ENCODE measurements around the gene RPL37A. TPM values are rescaled to one million over a fixed set of nuclear protein-coding genes. Genes with fewer than 3 reads are reported as not detected.
A peak's percentile ranks its signal among the peaks of the same experiment; 100 is the strongest.

Gene RPL37A
- total RNA-seq, 1 donor from 2014 or later = 2,564 TPM

DNA sequence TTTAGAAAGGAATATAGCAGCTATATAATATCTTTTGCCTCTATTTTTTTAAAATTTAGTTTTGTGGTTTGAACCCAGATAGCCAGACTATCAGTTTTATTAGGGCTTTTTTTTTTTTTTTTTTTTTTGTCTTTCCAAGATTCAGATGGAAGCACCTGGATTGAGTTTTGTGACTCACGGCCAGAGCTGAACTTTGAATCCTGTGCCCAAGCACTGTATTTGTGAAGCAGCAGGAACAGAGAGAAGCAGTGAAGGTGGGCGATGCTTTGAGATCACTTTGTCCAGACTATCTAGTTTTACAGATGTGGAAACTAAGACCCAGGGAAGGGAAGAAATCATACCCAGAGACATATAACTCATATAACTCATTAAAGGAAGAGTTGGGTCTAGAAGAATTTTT lies 33.9 kb downstream of the RPL37A start:
- TF ChIP-seq, protein P1, sequence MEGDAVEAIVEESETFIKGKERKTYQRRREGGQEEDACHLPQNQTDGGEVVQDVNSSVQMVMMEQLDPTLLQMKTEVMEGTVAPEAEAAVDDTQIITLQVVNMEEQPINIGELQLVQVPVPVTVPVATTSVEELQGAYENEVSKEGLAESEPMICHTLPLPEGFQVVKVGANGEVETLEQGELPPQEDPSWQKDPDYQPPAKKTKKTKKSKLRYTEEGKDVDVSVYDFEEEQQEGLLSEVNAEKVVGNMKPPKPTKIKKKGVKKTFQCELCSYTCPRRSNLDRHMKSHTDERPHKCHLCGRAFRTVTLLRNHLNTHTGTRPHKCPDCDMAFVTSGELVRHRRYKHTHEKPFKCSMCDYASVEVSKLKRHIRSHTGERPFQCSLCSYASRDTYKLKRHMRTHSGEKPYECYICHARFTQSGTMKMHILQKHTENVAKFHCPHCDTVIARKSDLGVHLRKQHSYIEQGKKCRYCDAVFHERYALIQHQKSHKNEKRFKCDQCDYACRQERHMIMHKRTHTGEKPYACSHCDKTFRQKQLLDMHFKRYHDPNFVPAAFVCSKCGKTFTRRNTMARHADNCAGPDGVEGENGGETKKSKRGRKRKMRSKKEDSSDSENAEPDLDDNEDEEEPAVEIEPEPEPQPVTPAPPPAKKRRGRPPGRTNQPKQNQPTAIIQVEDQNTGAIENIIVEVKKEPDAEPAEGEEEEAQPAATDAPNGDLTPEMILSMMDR (IDR thresholded peaks at IDR 0.05; ENCODE audit: insufficient read depth, low read length, poor library complexity, severe bottlenecking) = no peak
- Histone ChIP-seq H3K36me3 (ENCODE audit: control insufficient read depth, insufficient read depth, low read length) (no peaks in the 10 kb centered on the region), H3K4me3 (ENCODE audit: low read depth, low read length) (no peak overlapping the region), H3K27me3 (ENCODE audit: control insufficient read depth, insufficient read depth, low read length) (no peaks in the 10 kb centered on the region)
- DNase-seq (ENCODE audit: low read depth) = no peak

GRCh38 chr2:216533609-216534008 lies 35.0 kb downstream of the RPL37A start:
- no peak for DNase-seq (ENCODE audit: low read depth)
- Histone ChIP-seq H3K36me3 (ENCODE audit: control insufficient read depth, insufficient read depth, low read length) (no peaks in the 10 kb centered on the region), H3K4me3 (ENCODE audit: low read depth, low read length) (no peak overlapping the region), H3K27me3 (ENCODE audit: control insufficient read depth, insufficient read depth, low read length) (no peaks in the 10 kb centered on the region)
- TF ChIP-seq, protein P1 (IDR thresholded peaks at IDR 0.05; ENCODE audit: insufficient read depth, low read length, poor library complexity, severe bottlenecking) = no peak

DNA sequence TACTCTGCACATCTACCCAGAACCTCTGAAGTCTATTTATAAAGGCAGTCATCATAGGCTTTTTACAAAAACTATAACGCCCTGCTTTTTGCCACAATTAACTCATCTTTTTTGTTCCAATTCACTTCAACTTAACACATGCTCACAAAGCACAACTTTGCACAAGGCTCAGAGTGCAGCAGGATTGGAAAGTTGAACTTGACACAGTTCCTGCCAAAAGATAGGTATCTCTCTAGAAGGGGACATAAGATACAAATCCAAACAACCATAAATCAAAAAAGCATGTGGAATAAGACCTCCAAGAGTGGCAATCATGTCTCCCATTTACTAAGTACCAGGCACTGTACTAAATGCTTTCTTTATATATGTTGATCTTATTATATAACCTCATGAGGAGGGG lies 36.2 kb downstream of the RPL37A start:
- DNase-seq (ENCODE audit: low read depth) = no peak
- TF ChIP-seq, protein P1 (IDR thresholded peaks at IDR 0.05; ENCODE audit: insufficient read depth, low read length, poor library complexity, severe bottlenecking) = no peak
- no peaks in the 10 kb centered on the region for H3K27me3 ChIP-seq (ENCODE audit: control insufficient read depth, insufficient read depth, low read length)
- H3K36me3 ChIP-seq (ENCODE audit: control insufficient read depth, insufficient read depth, low read length) = no peaks in the 10 kb centered on the region
- no peak overlapping the region for H3K4me3 ChIP-seq (ENCODE audit: low read depth, low read length)

GRCh38 chr2:216535454-216535995 lies 36.9 kb downstream of the RPL37A start:
- DNase-seq (ENCODE audit: low read depth) = peak; percentile 77
- H3K27me3 ChIP-seq (ENCODE audit: control insufficient read depth, insufficient read depth, low read length) = no peaks in the 10 kb centered on the region
- TF ChIP-seq, protein P1 (IDR thresholded peaks at IDR 0.05; ENCODE audit: insufficient read depth, low read length, poor library complexity, severe bottlenecking) = no peak
- H3K36me3 ChIP-seq (ENCODE audit: control insufficient read depth, insufficient read depth, low read length) = no peaks in the 10 kb centered on the region
- H3K4me3 ChIP-seq (ENCODE audit: low read depth, low read length) = no peak overlapping the region

- Histone ChIP-seq H3K4me3 (ENCODE audit: low read depth, low read length) (no peak overlapping the region), H3K27me3 (ENCODE audit: control insufficient read depth, insufficient read depth, low read length) (no peaks in the 10 kb centered on the region), H3K36me3 (ENCODE audit: control insufficient read depth, insufficient read depth, low read length) (no peaks in the 10 kb centered on the region)
- TF ChIP-seq, protein P1 (IDR thresholded peaks at IDR 0.05; ENCODE audit: insufficient read depth, low read length, poor library complexity, severe bottlenecking) = no peak
- DNase-seq (ENCODE audit: low read depth) = no peak
Measured at GRCh38 chr2:216536734-216537210, 38.1 kb downstream of the RPL37A start.

DNA sequence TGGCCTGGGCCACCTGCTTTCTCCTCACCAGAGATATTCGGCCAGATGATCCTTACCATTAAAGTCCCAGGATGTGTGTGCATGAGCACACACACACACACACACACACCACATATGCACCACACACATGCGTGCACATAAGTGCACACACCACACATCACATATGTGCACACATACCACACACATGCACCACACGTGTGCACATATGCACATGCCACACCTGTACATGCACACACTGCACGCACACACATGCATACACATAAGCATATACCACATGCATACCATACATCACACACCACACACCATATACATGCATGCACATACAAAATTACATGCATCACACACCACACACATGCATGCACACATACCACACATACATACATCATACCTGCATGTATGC lies 38.7 kb downstream of the RPL37A start:
- TF ChIP-seq, protein P1 (IDR thresholded peaks at IDR 0.05; ENCODE audit: insufficient read depth, low read length, poor library complexity, severe bottlenecking) = no peak
- DNase-seq (ENCODE audit: low read depth) = no peak
- H3K36me3 ChIP-seq (ENCODE audit: control insufficient read depth, insufficient read depth, low read length) = no peaks in the 10 kb centered on the region
- H3K27me3 ChIP-seq (ENCODE audit: control insufficient read depth, insufficient read depth, low read length) = no peaks in the 10 kb centered on the region
- no peak overlapping the region for H3K4me3 ChIP-seq (ENCODE audit: low read depth, low read length)
